Measurements from ENCODE around the gene PPME1. TPM values are rescaled to one million over a fixed set of nuclear protein-coding genes. Genes with fewer than 3 reads are reported as not detected.
"Not testable (repeated sequence)": the region's sequence is repeated elsewhere in the genome, so short reads cannot be mapped to it uniquely, and the experiment has no call there.

The PPME1 gene, protein sequence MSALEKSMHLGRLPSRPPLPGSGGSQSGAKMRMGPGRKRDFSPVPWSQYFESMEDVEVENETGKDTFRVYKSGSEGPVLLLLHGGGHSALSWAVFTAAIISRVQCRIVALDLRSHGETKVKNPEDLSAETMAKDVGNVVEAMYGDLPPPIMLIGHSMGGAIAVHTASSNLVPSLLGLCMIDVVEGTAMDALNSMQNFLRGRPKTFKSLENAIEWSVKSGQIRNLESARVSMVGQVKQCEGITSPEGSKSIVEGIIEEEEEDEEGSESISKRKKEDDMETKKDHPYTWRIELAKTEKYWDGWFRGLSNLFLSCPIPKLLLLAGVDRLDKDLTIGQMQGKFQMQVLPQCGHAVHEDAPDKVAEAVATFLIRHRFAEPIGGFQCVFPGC
- total RNA-seq, result 36.8 TPM
- long read RNA-seq, transcript PPME1-201 (14 exons, 2,677 nt), result major isoform, 39 of 50 reads
- long read RNA-seq, partial matches to known transcripts, result 3 of 50 reads
- long read RNA-seq, other reads (novel, unspliced or antisense), result 8 of 50 reads

DNA sequence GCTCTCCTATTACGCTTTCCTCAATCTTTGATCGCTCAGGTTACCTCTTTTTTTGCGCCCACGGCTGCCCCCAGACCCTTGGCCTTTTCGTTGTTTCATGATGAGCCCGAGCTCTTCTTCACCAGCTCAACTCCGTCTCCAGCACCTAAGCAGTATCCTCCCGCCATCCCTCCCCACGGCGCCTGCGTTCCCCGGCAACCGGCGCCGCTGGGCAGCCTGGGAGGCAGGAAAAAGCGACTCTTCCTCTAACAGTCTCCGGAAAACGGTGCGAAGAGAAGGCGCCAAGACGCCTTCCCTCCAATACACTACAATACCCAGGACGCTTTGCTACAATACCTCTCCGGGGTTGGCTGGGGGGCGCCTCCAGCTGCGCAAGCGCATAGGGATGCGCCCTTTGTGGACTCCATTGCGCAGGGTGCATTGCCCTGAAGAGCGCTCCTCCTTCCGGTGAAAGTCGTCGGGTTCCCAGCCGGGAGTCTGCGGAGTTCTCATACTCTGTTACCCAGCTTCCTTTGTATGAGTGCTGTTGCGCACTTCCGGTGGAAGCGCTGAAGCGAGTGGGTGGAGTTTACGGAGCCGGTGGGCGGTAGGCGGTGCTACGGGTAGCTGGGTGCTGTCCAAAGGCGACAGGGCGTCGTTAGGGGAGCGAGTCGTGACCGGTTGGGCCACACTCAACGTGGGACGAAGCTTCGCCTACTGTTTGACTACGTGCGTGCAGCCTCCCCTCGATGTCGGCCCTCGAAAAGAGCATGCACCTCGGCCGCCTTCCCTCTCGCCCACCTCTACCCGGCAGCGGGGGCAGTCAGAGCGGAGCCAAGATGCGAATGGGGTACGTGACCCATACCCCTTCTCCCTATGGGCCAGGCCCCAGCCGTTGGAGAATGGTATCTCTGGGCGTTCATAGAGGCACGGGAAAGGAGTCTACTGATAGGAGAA is at the start of gene PPME1, which contains the start of gene C2CD3:
Gene PPME1, plus strand, starts transcription at position 596 of the 936 bp plus-strand sequence. Its CDS starts 133 bp downstream, at position 729.
Gene C2CD3, minus strand, starts transcription at position 309 of the 936 bp plus-strand sequence. Its CDS starts 210 bp downstream, at position 99.
- intact Hi-C loops (cut with DNase I), result no loop called here
- DNase-seq (ENCODE audit: low spot score), result peak; percentile 99

DNA sequence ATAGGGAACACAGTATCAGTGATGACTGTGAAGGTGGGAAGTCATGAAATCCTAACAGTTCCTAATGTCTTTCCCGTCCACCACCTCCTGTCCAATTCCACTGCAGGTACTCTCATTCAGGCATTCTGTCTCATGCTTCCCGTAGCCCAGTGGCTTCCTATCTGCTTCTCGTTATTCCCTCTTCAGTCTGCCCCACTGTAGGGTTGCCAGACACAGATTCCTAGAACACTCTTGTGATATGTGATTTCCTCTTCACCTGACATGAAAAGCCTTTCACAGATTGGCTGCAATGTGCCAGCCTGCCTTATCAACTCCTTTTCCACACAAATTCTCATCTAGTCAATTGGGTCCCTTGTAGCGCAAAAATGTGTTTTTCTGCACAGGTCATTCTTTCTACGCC is 49.3 kb upstream of the PPME1 start:
- intact Hi-C loops (cut with DNase I), result no loop called here
- DNase-seq (ENCODE audit: low spot score), result no peak

DNA sequence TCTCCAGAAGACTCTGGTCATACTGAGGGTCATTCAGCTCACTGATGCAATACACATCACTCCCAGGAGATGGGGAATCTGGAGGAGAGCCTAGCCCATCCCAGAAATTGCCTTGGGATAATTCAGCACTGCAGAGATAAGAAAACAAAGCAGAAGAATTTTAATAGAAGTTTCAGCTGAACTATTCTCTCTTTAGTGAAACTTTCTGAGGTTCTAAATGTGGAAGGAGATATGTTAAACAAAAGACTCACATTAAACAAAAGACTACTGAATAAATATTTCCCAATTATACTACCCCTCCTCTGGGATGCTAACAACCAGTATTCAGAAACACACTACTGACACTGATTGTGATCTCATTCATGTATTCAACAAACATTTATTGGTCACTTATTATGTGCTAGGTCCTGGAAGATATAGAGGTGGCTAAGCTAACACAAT is 48.1 kb upstream of the PPME1 start:
- DNase-seq (ENCODE audit: low spot score), result no peak
- intact Hi-C loops (cut with DNase I), result no loop called here

DNA sequence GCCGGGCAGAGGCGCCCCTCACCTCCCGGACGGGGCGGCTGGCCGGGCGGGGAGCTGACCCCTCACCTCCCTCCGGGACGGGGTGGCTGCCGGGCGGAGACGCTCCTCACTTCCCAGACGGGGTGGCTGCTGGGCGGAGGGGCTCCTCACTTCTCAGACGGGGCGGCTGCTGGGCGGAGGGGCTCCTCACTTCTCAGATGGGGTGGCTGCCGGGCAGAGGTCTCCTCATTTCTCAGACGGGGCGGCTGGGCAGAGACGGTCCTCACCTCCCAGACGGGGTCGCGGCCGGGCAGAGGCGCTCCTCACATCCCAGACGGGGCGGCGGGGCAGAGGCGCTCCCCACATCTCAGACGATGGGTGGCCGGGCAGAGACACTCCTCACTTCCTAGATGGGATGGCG is 42.0 kb upstream of the PPME1 start:
- intact Hi-C loops (cut with DNase I); DNase-seq (ENCODE audit: low spot score): not testable (repeated sequence)

DNA sequence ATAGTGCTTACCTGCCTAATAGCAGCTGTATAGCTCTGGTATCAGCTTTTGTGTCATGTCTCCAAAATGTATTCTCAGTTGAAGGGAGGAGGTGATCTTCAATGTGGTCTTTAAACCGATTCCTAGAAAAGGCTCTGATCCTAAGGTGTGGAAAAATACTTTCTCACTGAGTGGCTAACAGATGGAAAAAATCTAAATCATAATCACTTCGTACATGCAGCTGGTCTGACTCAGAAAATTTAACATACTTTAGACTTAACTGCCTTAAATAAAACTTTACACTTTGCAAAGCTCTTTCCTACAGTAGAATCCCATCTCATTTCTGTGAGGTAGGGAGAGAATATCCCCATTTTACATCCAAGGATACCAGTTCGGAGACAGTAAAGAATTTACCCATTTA is 38.3 kb upstream of the PPME1 start:
- intact Hi-C loops (cut with DNase I), result no loop called here
- DNase-seq (ENCODE audit: low spot score), result no peak

DNA sequence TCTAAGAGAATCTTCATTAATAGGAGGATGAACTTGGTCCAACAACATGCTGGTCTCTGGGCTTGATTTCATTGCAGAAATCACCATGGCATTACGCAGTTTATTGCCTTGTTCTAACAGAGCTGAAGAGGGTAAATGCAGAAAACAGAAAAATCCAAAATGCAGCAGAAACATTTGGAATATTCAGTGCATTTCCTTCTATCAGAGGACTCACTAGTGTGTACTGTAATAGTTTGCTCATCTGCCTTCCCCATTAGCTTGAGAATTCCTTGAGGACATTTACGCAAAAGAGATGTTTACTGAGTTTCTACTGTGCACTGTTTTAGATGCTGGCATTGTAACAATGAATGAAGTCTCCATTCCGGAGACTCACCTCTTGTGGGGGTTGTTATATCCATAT is 37.7 kb upstream of the PPME1 start:
- intact Hi-C loops (cut with DNase I), result no loop called here

DNA sequence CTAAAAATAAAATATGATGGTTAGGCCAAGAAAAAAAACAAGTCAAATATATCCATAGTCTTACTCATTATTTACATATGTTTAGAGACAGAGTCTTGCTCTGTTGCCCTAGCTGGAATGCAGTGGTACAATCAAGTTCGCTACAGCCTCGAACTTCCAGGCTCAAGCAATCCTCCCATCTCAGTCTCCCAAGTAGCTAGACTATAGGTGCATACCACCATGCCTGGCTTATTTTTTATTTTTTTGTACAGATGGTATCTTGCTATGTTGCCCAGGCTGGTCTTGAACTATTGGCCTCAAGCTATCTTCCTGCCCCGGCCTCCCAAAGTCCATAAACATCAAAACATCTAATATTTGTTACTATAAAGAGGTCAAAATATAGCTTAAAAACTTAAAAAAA is 36.4 kb upstream of the PPME1 start:
- DNase-seq (ENCODE audit: low spot score), result no peak
- intact Hi-C loops (cut with DNase I), result no loop called here

More for the DNA sequence above, 37.7 kb upstream of the PPME1 start:
- DNase-seq (ENCODE audit: low spot score), result no peak

DNA sequence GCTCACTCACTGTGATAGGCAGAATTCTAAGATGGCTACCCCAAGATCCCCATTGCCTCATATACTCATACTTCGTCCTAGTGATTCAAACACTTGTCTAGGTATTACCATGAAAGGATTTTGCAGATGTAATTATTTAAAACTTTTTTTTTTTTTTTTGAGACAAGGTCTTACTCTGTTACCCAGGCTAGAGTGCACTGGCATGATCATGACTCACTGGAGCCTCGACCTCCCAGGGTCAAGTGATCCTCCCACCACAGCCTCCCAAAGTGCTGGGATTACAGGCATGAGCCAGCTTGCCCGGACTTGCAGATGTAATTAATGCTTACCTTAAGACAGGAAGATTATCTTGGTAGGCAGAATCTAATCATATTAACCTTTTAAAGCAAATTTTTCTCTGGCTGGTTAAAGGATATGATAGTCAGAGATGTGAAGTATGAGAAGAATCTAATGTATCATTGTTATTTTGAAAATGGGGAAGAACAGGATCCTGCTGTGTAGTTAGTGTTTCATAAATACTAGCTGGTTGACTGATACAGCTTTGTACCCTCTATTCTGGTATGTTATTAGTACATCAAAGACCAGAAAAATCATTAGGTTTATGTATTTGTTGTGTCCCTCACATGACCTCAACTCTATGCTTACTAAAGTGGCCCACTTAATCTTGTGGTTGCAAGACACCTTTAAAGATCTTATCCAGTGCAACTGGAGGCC is 35.8 kb upstream of the PPME1 start:
- intact Hi-C loops (cut with DNase I), result no loop called here
- no peak for DNase-seq (ENCODE audit: low spot score)

DNA sequence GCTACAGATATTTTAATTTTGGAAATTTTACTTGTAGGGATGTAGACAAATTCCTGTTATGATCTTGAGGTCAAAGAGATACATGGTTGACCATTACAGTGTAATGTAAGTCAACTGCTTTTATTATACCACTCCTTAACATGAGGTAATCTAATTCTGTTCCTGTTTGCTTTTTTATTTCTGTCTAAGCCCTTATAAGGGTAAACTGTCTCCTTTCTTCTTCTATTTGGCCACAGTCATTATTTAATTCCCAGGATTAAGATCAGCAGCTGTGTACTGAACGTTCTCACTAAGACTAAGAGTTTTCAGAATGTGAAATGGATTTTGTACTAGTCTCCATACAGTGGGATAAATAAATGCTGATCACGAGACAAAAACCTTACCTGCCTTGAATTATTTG is 33.1 kb upstream of the PPME1 start:
- intact Hi-C loops (cut with DNase I), result no loop called here
- DNase-seq (ENCODE audit: low spot score), result no peak

DNA sequence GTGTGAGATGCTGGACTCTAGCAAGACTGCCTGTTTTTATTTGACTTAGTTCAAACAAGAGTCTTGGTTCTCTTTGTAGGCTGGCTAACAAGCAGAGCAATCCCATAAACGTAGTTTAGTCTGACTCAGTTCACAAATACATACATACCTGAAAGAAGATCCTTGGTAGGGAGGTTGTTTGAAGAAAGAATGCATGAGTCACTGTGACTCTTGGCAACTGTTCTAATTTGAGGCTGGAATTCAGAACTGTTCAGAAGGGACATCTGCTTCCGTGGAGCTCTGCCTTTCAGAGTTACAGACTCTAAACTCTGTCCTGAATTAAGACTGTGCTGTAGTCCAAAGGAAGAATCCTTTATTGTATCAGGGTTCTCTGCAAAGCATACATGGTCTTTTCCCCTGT is 32.5 kb upstream of the PPME1 start:
- intact Hi-C loops (cut with DNase I), result no loop called here
- no peak for DNase-seq (ENCODE audit: low spot score)

DNA sequence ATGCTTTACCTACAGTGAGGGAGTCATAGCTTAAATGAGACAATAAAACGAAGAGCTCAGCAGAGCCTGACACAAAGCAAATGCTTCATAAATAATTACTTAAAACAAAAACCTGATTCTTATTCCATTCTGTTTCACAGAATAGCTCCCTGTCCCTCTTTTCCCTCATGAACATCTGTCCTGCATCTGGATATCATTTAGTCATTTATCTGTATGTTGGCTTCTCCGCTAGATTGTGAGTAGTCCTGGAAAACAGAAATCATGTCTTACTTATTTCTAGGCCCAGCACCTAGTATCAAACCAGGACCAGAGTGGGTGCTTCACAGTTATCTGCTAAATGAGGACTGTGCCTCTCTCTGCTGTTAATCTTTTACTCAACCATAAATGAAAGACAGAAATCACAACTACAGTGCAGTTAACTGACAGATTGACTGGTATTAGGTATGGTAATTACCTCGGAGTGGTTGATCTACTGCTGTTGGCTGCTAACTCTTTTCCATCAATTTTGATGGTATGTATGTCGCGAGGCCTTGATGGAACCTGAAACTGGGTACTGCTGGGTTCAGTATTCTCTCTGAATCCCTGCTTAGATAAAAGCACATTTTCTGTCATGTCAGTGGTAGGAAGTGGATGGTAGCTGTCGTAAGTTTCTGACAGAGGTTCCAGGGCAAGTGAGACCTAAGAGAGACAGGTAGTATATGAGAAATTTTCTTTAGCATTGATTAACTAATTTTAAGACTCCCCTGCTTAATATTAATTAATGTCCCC is 31.8 kb upstream of the PPME1 start:
- intact Hi-C loops (cut with DNase I), result no loop called here

DNA sequence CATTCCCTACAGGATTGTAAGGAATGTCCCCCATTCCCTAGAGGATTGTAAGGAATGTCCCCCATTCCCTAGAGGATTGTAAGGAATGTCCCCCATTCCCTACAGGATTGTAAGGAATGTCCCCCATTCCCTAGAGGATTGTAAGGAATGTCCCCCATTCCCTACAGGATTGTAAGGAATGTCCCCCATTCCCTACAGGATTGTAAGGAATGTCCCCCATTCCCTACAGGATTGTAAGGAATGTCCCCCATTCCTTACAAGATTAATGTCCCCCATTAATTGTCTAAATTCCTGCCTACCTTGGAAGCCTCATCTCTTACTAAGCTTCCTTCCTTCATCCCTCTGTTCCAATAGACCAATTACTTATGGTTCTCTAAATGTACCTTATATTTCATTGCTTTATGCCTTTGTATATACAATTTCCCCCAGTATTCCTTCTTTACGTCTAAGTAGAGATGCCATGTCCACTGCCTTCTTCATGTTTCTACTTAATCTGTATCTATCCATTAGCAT is 31.1 kb upstream of the PPME1 start:
- DNase-seq (ENCODE audit: low spot score); intact Hi-C loops (cut with DNase I): not testable (repeated sequence)

More for the DNA sequence above, 31.8 kb upstream of the PPME1 start:
- DNase-seq (ENCODE audit: low spot score), result no peak

DNA sequence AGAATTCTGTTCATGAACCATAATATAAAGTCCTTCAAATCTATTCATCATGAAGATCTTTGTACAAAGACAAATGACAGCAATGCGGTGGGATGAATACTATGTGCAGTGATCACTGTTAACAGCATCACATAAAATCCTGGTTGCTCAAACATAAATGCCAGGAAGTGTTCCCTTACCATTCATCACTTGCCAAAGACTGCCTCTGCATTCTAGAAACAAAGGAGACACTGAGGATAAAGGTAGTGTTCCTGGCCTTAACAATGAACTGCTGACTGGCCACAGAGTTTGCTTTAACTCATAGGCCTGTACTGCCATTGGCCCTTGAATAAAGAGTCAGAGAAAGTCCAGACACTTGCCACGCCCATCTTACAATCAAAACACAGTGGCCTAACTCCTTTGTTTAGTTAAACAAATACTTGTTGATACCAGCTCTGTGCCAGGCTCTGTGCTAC is 29.8 kb upstream of the PPME1 start:
- intact Hi-C loops (cut with DNase I), result no loop called here
- no peak for DNase-seq (ENCODE audit: low spot score)

DNA sequence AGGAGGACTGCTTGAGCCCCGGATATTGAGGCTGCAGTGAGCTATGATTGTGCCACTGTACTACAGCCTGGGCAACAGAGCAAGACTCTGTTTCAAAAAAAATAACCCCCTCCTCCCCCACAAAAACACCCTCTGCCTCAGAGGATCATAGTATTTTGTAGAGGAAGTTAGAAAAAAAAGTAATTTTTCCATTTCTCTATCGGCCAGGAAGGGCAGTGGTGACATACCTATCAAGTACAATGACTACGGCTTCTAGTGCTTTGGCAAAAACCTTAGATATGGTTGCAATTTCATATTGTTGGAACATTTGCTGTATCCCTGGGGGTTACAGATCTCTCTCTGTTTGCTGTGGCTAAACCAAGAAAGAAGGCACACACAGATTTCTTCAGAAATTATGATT is 29.2 kb upstream of the PPME1 start:
- intact Hi-C loops (cut with DNase I), result no loop called here
- no peak for DNase-seq (ENCODE audit: low spot score)

DNA sequence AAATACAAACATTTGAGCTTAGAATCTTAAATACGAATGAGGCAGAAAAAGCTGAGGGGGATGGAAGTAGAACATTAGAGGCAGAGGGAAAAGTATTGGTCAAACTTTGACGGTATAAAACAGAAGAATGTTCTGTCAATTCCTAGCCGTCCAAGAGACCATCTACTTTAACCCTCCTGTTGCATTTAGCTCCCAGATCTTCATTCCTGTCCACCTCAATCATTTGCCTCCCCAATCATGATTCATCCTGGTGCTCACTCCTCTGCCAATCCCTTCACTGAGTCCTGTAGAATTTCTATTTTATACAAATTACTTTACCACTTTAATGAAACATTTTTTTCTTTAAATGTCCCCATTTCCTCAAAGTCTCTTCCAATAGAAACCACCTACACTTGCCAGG is 28.5 kb upstream of the PPME1 start:
- intact Hi-C loops (cut with DNase I), result no loop called here
- DNase-seq (ENCODE audit: low spot score), result no peak

DNA sequence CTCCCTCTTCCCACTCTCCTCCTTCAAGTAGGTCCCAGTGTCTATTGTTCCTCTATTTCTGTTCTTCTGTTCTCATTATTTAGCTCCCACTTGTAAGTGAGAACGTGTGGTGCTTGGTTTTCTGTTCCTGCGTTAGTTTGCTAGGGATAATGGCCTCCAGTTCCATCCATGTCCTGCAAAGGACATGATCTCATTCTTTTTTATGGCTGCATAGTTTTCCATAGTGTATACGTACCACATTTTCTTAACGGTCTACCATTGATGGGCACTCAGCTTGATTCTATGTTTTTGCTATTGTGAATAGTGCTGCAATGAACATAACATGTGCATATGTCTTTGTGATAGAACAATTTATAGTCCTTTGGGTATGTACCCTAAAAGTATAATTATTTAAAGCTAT is 26.5 kb upstream of the PPME1 start:
- DNase-seq (ENCODE audit: low spot score), result no peak
- intact Hi-C loops (cut with DNase I), result no loop called here

DNA sequence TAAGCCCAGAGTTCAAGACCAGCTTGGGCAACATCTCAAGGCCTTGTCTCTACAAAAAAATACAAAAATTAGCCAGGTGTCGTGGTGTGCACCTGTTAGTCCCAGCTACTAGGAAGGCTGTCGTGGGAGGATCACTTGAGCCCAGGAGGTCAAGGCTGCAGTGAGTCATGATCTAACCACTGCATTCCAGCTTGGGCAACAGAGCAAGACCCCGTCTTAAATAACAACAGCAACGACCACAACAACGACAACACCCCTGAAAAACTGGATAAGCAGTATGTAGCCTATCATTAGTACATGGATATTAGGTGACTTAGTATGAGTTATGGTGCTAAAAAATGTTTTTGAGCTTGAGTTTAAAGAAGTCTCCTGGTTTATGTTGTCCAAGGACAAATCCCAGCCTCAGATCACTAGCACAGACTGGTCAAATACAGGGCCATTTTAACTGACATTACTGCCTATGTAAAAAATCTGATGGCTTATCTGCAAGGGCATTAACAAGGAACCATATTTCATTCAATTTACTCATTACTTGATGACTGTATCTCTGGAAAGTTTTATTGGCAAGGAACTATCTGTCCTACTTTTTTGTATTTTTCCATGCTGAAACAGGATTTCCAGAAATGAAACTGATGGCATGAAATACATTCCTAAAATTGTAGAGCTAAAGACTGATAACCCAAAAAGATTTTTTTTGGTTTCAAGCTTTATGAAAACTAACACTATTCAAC is 23.7 kb upstream of the PPME1 start:
- intact Hi-C loops (cut with DNase I), result no loop called here
- DNase-seq (ENCODE audit: low spot score), result no peak

DNA sequence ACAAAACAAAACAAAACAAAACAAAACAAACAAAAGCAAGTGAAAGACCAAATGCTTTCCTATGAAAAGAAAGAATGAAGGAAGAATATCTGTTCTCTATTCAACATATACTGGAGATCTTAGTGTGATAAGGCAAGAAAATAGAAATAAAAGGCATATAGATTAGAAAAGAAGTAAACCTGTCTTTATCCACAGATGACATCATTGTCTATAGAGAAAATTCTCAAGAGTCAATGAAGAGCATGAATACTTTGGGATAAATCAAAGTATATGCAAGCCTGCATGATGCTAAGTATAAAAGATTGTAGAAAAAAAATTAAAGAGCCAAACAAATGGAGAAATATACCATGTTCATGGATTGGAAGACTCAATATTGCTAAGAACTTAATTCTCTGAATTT is 17.9 kb upstream of the PPME1 start:
- intact Hi-C loops (cut with DNase I), result no loop called here
- no peak for DNase-seq (ENCODE audit: low spot score)

Measured in cardiac septum (tissue), 1 donor.